Measurements from ENCODE around the gene C1orf21. TPM values are rescaled to one million over a fixed set of nuclear protein-coding genes. Genes with fewer than 3 reads are reported as not detected.

C1orf21 gene
- total RNA-seq, 2 experiments from 2014 or later, result 4.5 to 4.9 TPM

GRCh38 chr1:184479435-184480167 lies 92.8 kb downstream of the C1orf21 start:
- POLR2A ChIA-PET, result no interaction called here
- CTCF ChIA-PET, result interaction anchor here (0.6 kb wide), 1 partner anchor 9 kb away, joined by 3 read pairs; no protein-coding TSS in a partner anchor

GRCh38 chr1:184480736-184481135 lies 93.9 kb downstream of the C1orf21 start:
- POLR2A ChIA-PET, result no interaction called here
- CTCF ChIA-PET, result no interaction called here

GRCh38 chr1:184482136-184482535 lies 95.3 kb downstream of the C1orf21 start:
- POLR2A ChIA-PET, result no interaction called here

DNA sequence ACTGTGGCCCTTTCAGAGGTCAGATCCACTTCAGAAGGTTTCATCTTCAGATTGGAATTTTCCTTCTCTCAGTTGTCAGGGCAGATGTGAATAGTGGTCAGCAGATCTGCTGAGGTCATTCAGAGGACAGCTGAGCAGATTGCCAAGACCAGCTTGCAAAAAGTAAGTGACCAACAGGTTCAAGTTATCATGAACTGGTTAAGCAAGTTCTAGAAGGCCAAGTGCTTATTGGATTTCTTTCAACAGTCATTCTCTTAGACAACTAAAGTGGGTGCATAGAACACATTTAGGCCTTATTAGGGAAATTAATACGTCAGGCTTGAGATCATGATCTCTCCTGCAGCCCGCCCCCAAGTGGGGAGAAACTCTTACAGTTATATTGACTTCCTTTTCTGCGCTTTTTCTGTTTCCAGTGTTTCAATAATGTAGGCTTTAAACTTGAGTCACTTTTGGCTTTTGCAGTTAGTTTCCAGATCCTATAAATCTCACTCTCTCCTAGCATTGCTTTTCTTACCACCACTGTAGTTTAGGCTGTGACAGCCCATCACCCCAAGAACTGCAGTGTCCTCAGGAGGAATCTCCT lies 96.4 kb downstream of the C1orf21 start:
- CTCF ChIA-PET, result no interaction called here
- POLR2A ChIA-PET, result no interaction called here

More at GRCh38 chr1:184482136-184482535, 95.3 kb downstream of the C1orf21 start:
- CTCF ChIA-PET, result no interaction called here

DNA sequence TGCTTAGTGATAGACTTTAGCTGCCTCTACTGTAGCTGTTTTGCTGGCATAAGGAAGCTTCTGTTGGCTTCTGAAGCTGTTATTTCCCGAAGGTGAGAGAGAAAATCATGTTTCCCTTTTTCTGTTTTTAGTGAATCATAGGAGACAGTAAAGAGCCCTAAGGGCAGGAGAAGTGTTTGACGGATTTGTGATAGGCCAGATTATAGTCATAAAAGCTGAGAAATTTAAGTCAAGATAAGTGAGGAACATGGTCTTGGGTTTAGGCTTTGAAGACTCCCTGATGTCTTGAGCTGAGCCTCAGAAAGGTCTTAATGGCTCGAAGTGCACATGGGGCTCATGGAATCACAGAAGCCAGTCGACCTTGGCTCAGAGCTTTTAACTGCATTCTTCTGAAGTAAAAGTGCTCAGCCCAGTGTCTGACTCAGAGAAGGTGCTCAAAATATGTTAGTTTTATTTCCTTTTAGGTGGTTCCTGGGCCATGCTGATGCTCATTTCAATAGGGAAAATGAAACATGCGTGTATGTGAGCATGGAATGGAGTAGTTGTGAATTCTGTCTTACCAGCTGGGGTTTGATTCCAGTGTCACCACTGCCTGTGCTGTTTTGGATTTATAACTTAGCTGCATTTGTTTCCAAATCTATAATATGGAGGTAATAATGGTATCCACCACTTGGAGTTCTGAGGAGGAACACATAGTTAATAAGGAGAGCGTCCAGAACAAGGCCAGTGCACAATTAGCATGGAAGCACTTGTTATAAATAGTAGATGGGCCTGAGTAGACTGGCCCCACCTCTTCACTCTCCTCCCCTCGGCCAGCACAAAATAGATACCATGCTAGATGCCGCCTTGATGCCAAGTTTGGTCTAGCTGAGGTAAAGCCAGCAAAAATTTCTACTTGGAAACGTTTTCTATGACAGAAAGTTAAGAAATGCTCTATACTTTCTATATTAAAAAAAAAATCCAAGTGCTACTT lies 99.2 kb downstream of the C1orf21 start:
- ChIA-PET CTCF (no interaction called here), POLR2A (no interaction called here)

GRCh38 chr1:184486761-184487445 lies 100.1 kb downstream of the C1orf21 start:
- ChIA-PET CTCF (no interaction called here), POLR2A (no interaction called here)

- ChIA-PET POLR2A (no interaction called here), CTCF (no interaction called here)
Observed at GRCh38 chr1:184487531-184488193, 100.8 kb downstream of the C1orf21 start.

DNA sequence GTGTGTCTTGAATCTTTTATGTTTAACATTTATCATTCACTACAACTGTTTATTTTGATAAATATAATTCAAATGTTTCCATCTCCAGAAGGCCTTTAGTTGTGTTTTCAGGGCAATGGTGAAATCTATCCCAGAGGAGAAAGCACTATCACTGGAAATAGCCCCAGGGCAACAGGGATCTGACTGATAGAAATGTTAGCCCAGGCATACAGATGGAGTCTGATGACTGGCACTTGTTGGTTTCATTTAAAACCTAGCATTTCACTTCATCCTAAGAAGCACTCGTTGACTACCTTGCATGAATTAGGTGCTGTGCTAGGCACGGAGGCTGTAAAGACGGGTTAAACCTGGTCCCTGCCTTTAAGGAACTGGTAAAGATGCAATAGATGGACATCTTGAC lies 103.1 kb downstream of the C1orf21 start:
- ChIA-PET CTCF (no interaction called here), POLR2A (no interaction called here)

GRCh38 chr1:184492536-184492935 lies 105.7 kb downstream of the C1orf21 start:
- CTCF ChIA-PET, result no interaction called here
- POLR2A ChIA-PET, result no interaction called here

- POLR2A ChIA-PET, result no interaction called here
- CTCF ChIA-PET, result no interaction called here
Observed at GRCh38 chr1:184493987-184494388, 107.2 kb downstream of the C1orf21 start.

GRCh38 chr1:184494929-184495328 lies 108.1 kb downstream of the C1orf21 start:
- CTCF ChIA-PET, result no interaction called here
- POLR2A ChIA-PET, result no interaction called here

GRCh38 chr1:184497959-184498723 lies 111.3 kb downstream of the C1orf21 start:
- POLR2A ChIA-PET, result no interaction called here
- CTCF ChIA-PET, result no interaction called here

- POLR2A ChIA-PET, result no interaction called here
- CTCF ChIA-PET, result no interaction called here
Observed at GRCh38 chr1:184499616-184500015, 112.8 kb downstream of the C1orf21 start.

- CTCF ChIA-PET, result no interaction called here
- POLR2A ChIA-PET, result no interaction called here
Observed at GRCh38 chr1:184502161-184502560, 115.3 kb downstream of the C1orf21 start.

DNA sequence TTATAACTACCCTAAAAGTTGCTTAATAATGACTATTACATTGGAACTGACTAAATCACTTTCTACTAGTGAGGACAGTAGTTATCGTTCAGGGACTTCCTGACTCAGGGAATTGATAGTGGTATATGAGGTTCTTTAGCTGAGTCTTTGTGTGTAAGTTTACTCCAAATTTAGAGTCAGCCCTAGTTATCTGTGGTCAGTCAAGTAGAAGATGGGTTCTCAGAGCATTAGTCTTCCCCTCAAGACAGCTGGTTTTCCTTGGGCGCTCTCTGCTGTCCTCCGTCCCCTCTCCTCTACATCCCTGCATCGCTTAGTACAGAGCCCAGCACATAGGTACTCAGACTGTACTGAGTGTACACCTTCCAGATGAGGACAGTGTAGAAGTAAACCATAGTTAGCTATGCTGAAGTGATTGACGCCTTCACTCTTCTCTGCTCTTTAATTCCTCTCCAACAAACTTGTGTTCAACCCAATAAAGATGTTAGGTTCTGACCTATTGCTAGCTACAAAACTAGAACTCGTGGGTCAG lies 116.5 kb downstream of the C1orf21 start:
- ChIA-PET CTCF (no interaction called here), POLR2A (no interaction called here)

GRCh38 chr1:184504040-184504954 lies 117.5 kb downstream of the C1orf21 start:
- CTCF ChIA-PET, result no interaction called here
- POLR2A ChIA-PET, result no interaction called here

GRCh38 chr1:184504955-184505338 lies 118.1 kb downstream of the C1orf21 start:
- ChIA-PET CTCF (no interaction called here), POLR2A (no interaction called here)

DNA sequence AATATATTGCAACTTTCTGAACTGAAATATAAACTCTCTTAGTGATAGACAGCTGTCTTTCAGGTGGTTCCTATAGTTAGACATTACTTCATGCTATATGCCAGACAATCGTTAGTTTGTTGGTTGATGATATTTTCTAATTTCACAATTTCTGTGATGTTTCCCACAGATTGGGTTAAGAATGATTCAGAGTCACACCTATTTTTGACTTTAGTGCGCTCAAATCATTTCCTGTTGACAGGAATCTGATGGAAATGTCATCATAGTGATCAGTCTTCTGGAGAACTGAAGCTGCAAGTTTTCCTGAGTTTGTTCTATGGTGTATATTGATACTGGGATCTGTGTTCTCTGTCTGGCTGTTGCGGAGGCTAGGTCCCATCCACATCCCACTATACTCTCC lies 119.7 kb downstream of the C1orf21 start:
- ChIA-PET CTCF (no interaction called here), POLR2A (no interaction called here)
